ENCODE data around the gene CD300C.

Gene CD300C

DNA sequence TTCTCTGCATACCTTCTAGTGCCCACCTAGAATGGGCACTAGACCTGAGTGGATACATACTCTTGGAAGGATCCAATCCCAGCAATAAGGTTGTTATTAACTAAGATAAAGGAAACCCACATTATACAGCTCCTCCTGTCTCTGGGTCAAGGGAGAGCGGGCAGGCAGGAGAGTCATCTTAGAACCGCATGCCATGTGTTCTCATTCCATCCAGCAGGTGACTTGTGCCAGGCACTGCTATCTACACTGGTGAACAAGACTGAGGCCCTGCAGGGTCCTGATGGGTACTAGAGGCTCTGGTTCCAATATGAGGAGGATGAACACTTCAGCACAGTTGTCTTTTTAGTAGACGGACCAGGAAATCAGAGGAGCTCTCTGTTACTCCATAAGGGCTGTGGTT is 27.3 kb upstream of the CD300C start:
- TF ChIP-seq, protein P1, sequence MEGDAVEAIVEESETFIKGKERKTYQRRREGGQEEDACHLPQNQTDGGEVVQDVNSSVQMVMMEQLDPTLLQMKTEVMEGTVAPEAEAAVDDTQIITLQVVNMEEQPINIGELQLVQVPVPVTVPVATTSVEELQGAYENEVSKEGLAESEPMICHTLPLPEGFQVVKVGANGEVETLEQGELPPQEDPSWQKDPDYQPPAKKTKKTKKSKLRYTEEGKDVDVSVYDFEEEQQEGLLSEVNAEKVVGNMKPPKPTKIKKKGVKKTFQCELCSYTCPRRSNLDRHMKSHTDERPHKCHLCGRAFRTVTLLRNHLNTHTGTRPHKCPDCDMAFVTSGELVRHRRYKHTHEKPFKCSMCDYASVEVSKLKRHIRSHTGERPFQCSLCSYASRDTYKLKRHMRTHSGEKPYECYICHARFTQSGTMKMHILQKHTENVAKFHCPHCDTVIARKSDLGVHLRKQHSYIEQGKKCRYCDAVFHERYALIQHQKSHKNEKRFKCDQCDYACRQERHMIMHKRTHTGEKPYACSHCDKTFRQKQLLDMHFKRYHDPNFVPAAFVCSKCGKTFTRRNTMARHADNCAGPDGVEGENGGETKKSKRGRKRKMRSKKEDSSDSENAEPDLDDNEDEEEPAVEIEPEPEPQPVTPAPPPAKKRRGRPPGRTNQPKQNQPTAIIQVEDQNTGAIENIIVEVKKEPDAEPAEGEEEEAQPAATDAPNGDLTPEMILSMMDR (IDR thresholded peaks at IDR 0.05; ENCODE audit: low read depth, low read length) = peak; percentile 33; the same call in 1 of the 2 replicates
- H3K27me3 ChIP-seq (ENCODE audit: insufficient read depth, low read depth, severe bottlenecking) = peaks cover 96% of the 10 kb centered on the region
- no peak for DNase-seq

DNA sequence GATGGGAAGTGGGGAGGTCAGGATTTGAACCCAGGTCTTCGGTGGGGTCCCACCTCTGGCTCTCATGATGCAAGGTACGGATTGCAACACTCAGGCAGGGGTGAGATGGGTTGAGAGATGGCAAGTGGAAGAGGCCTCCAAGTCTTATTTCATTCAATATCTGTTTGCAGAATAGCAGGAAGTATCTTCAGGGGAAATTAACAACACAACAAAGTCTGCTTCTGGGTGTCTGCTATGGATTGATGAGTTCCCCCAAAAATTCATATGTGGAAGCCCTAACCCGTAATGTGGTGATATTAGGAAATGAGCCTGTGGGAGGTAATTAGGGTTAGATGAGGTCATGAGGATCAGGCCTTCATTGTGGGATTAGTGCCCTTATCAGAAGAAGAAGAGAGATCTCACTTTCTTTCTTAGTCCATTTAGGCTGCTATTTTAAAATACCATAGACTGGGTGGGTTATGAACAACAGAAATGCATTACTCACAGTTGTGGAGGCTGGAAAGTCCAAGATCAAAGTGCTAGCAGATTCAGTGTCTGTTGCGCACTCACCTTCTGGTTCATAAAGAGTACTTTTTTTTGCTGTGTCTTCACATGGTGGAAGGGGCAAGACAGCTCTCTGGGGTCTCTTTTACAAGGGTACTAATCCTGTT is 25.8 kb upstream of the CD300C start:
- TF ChIP-seq, protein P1 (IDR thresholded peaks at IDR 0.05; ENCODE audit: low read depth, low read length) = no peak
- Histone ChIP-seq H3K4me3 (ENCODE audit: low read depth, low read length) (no peak overlapping the region), H3K27me3 (ENCODE audit: insufficient read depth, low read depth, severe bottlenecking) (peaks cover 94% of the 10 kb centered on the region), H3K27ac (no peak overlapping the region), H3K36me3 (no peaks in the 10 kb centered on the region), H3K9me3 (ENCODE audit: severe bottlenecking) (peaks cover 14% of the 10 kb centered on the region)
- DNase-seq = no peak

More for the DNA sequence above, 27.3 kb upstream of the CD300C start:
- Histone ChIP-seq H3K9me3 (ENCODE audit: severe bottlenecking) (peaks cover 26% of the 10 kb centered on the region), H3K4me3 (ENCODE audit: low read depth, low read length) (no peak overlapping the region), H3K36me3 (no peaks in the 10 kb centered on the region), H3K27ac (no peak overlapping the region)

DNA sequence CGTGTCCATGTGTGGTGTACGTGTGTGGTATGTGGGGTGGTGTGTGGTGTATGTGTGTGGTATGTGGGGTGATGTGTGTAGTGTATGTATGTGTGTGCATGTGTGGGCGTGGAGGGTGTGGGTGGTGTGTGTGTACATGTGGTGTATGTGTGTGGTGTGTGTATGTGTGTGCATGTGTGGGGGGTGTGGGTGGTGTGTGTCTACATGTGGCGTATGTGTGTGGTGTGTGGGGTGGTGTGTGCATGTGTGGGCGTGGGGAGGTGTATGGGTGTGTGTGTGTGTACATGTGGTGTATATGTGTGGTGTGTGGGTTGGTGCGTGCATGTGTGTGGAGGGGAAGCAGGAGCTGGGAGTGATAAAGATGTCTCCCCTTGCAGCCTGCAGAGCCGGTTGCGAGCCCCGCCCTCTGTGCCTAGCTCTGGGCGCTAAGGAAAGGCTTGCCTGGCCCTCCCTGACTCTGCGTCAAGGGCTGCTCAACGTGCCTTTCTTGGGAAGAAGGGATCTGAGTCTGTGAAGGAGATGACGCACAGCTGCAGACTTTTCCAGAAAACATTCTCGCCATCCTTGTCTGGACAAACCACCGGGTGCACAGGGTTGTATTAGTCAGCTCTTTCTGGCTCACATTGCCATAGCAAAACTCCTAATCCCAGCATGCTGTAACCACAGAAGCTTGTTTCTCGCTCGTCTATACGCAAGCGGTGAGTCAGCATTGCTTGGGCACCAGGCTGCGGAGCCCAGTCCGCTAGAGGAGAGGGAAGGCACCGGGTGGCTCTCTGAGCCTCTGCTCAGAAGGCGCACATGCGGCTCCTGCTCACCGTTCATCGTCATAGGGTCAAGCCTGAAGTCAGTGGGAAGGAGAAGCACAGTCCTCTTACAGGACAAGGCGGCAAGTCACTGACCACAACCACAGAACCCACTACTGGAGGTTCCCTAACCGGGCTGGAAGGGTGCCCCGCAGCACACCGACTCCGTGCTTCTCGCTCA is 23.4 kb upstream of the CD300C start:
- peaks cover 91% of the 10 kb centered on the region for H3K27me3 ChIP-seq (ENCODE audit: insufficient read depth, low read depth, severe bottlenecking)
- H3K27ac ChIP-seq = no peak overlapping the region
- H3K36me3 ChIP-seq = no peaks in the 10 kb centered on the region
- TF ChIP-seq, protein P1 (IDR thresholded peaks at IDR 0.05; ENCODE audit: low read depth, low read length) = no peak
- peaks cover 13% of the 10 kb centered on the region for H3K9me3 ChIP-seq (ENCODE audit: severe bottlenecking)
- DNase-seq = peak; percentile 40
- no peak overlapping the region for H3K4me3 ChIP-seq (ENCODE audit: low read depth, low read length)

DNA sequence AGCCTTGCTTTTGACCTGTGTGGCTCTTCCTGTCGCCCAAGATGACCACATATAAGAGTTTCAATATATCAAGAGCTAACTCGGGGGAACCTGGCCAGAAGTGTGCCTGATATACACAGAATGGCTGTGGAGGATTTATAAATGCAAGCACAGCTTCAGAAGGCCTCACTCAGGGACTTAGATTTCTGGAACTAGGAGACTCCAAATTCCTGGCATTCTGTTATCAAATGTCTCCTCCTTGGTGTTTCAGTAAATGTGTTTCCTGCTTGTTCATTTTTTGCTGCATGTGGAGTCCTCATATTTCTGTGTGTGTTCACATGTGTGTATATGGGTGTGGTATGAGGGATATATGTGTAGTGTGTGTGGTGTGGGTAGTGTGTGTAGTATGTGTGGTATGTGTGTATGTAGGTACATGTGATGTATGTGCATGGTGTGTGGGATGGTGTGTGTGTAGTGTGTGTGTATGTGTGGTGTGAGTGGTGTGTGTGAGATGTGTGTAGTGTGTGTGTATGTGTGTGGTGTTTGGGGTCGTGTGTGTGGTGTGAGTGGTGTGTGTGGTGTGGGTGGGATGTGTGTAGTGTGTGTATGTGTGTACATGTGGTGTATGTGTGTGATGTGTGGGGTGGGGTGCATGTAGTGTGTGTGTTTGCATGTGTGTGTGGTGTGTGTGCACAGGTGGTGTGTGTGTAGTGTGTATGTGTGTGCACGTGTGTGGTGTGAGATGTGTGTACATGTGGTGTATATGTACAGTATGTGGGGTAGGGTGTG is 22.4 kb upstream of the CD300C start:
- no peak overlapping the region for H3K27ac ChIP-seq
- peaks cover 13% of the 10 kb centered on the region for H3K9me3 ChIP-seq (ENCODE audit: severe bottlenecking)
- H3K27me3 ChIP-seq (ENCODE audit: insufficient read depth, low read depth, severe bottlenecking) = peaks cover 95% of the 10 kb centered on the region
- H3K36me3 ChIP-seq = no peaks in the 10 kb centered on the region
- H3K4me3 ChIP-seq (ENCODE audit: low read depth, low read length) = no peak overlapping the region
- DNase-seq = no peak
- TF ChIP-seq, protein P1 (IDR thresholded peaks at IDR 0.05; ENCODE audit: low read depth, low read length) = no peak

DNA sequence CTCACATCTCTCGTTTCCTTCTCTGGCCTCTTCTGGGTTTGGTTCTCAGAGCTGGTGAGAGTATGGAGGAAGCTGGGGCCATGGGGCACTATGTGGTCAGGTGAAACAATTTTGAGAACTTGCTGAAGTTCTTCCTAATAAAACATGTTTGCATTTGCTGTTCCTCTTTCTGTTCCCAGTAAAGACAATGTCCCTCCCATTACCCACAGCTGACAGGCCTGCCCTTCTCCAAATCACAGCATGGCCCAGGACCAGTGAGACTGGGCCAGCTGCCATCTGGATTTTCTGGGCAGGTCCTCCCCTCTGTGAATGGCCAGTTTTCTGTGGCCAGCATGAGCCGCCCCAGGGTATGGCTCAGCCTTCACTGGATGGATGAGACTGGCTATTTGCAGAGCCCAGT is 21.5 kb upstream of the CD300C start, which contains the start of gene CD300H:
TSS of gene CD300H (minus strand) at position 113 of the 400 bp plus-strand sequence.
- no peak for DNase-seq
- Histone ChIP-seq H3K27ac (no peak within 1 kb of the TSS), H3K27me3 (ENCODE audit: insufficient read depth, low read depth, severe bottlenecking) (peaks cover 95% of the 10 kb centered on the region), H3K4me3 (ENCODE audit: low read depth, low read length) (no peak within 1 kb of the TSS), H3K36me3 (no peaks in the 10 kb centered on the region), H3K9me3 (ENCODE audit: severe bottlenecking) (peaks cover 10% of the 10 kb centered on the region)
- TF ChIP-seq, protein P1 (IDR thresholded peaks at IDR 0.05; ENCODE audit: low read depth, low read length) = no peak
